ENCODE results near the gene CYP3A5.
A peak's percentile ranks its signal among the peaks of the same experiment; 100 is the strongest.
"Not testable (repeated sequence)": the region's sequence is repeated elsewhere in the genome, so short reads cannot be mapped to it uniquely, and the experiment has no call there.

Gene CYP3A5

DNA sequence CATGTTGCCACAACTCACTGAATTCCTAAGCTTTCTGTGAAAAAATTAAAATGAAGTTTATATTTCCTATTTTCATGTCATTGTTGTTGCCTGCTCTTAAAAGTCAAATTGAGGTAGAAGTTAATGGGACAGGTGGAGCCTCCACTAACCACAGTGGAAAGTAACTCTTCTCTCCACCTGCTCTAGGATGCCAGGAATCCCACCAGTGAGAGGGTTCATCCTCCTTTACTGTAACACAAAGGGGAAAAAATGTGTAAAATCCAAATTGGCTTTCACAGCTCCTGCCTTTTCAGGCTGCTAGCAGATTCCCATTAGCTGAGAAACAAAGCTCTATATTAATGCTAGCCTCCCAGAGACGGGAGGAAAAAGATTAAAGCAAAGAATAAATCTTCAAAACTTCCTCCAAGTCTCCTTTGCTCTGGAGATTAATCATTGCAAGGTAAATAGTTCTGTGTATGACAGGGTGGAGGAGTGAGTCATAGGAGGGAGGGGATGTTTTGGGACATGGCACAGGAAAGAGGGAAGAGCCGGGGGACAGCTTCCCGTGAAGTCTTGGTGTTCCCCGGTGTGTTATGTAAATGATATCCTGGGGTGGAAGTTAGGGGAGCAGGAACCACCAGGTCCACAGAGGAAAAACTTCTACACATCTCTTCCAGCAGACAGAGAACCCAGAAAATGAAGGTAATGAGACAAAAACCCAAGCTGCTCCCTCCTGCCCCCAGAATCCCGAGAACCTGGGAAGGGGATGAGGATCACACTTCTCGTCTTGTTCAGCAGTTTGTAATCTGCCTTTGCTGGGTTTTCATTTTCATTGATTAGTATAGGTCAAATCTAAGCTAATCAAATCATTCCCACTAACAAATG lies 19.3 kb upstream of the CYP3A5 start:
- not testable (repeated sequence) for H3K4me3 ChIP-seq (ENCODE audit: low read length); H3K4me1 ChIP-seq (ENCODE audit: control insufficient read depth, low read depth, low read length); H3K36me3 ChIP-seq (ENCODE audit: control insufficient read depth, low read depth, low read length); H3K27me3 ChIP-seq (ENCODE audit: control insufficient read depth, insufficient read depth, low read length); H3K27ac ChIP-seq (ENCODE audit: low read length); H3K9ac ChIP-seq (ENCODE audit: low read length); H3K9me3 ChIP-seq (ENCODE audit: control insufficient read depth, low read depth, low read length)

DNA sequence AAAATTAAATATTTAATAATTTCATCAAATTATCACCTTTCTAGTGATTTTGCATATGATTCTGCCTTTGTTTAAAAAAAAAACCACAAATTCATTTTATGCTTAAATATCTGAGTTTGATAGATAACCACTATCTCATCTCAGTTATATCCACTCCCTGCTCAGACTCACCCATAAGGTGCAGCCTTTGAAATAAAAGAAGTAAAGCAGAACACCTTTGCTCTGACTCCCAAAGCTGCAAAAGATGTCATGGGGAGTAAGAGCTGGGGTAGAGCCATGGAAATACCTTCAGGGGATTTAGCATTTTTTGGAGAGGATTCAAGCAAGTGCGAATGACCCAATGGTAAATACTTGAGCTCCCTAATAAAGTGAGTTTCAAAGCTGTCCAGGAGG lies 15.1 kb upstream of the CYP3A5 start:
- Histone ChIP-seq H3K4me1 (ENCODE audit: control insufficient read depth, low read depth, low read length) (peaks cover 13% of the 10 kb centered on the region), H3K9ac (ENCODE audit: low read length) (no peak overlapping the region), H3K4me3 (ENCODE audit: low read length) (no peak overlapping the region), H3K27me3 (ENCODE audit: control insufficient read depth, insufficient read depth, low read length) (no peaks in the 10 kb centered on the region), H3K9me3 (ENCODE audit: control insufficient read depth, low read depth, low read length) (no peaks in the 10 kb centered on the region), H3K27ac (ENCODE audit: low read length) (no peak overlapping the region), H3K36me3 (ENCODE audit: control insufficient read depth, low read depth, low read length) (no peaks in the 10 kb centered on the region)

DNA sequence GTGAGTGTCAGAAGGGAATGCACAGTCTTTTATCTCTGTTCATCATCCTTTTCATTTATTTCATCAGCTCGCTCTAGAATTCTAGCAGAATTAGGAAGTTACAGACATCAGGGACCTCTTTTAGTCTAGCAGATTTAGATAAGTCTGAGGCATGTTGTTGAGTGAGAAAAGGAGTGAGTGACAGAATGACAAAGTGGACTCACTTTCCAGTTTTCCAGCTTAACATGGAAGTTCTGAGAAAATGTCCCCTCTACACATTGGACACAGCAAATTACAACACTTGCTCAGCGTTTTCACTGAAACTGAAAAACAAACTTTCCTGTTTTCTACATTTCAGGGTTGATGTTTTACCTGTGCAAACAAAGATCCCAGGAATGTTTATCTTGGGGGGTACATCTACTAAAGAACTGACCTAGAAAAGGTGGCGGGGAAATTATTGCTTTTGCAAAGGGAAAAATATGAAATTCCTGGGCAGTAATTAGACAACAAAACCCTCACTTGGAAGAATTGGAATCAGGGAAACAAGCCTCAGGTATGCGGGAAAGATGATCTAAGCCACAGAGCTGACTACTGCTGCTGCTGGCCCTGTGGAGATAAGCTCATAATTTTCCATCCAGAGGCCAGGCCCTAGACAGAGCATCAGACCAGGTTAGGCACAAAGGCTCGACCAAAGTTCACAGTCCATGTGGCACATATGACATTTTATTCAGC lies 14.6 kb upstream of the CYP3A5 start:
- H3K27ac ChIP-seq (ENCODE audit: low read length): no peak overlapping the region
- no peaks in the 10 kb centered on the region for H3K36me3 ChIP-seq (ENCODE audit: control insufficient read depth, low read depth, low read length)
- no peak overlapping the region for H3K4me3 ChIP-seq (ENCODE audit: low read length)
- H3K9me3 ChIP-seq (ENCODE audit: control insufficient read depth, low read depth, low read length): no peaks in the 10 kb centered on the region
- H3K9ac ChIP-seq (ENCODE audit: low read length): no peak overlapping the region
- H3K4me1 ChIP-seq (ENCODE audit: control insufficient read depth, low read depth, low read length): peaks cover 13% of the 10 kb centered on the region
- no peaks in the 10 kb centered on the region for H3K27me3 ChIP-seq (ENCODE audit: control insufficient read depth, insufficient read depth, low read length)

DNA sequence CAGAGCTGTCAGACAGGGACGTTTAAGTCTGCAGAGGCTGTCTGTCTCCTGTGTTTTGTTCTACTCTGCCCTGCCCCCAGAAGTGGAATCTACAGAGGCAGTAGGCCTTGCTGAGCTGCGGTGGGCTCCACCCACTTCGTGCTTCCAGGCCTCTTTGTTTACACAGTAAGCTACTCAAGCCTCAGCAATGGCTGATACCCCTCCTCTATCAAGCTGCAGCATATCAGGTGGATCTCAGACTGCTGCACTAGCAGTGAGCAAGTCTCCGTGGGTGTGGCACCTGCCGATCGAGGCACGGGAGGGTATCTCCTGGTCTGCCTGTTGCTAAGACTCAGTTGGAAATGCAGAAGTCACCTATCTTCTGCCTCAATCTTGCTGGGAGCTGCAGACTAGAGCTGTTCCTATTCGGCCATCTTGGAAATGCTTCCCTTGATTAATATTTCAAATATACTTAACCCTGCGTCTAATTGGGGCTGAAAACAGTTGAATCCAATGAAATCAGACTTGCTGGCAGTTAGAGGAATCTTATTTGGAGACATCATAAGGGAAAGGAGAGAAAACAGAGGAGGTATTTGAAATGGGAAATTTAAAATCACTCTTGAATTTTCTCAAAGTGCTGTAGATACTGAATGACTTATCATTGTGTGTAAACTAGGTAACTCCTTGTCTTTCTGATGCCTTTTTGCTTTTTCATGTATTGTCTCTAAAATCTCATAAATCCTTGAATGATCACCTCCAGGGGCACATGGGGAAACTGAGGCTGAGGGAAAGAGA lies 13.8 kb upstream of the CYP3A5 start:
- Histone ChIP-seq H3K9me3 (ENCODE audit: control insufficient read depth, low read depth, low read length) (no peaks in the 10 kb centered on the region), H3K27me3 (ENCODE audit: control insufficient read depth, insufficient read depth, low read length) (no peaks in the 10 kb centered on the region), H3K36me3 (ENCODE audit: control insufficient read depth, low read depth, low read length) (no peaks in the 10 kb centered on the region), H3K27ac (ENCODE audit: low read length) (peak overlapping the region; percentile 54), H3K4me1 (ENCODE audit: control insufficient read depth, low read depth, low read length) (peaks cover 13% of the 10 kb centered on the region), H3K4me3 (ENCODE audit: low read length) (peak overlapping the region; percentile 17), H3K9ac (ENCODE audit: low read length) (peak overlapping the region; percentile 10)

DNA sequence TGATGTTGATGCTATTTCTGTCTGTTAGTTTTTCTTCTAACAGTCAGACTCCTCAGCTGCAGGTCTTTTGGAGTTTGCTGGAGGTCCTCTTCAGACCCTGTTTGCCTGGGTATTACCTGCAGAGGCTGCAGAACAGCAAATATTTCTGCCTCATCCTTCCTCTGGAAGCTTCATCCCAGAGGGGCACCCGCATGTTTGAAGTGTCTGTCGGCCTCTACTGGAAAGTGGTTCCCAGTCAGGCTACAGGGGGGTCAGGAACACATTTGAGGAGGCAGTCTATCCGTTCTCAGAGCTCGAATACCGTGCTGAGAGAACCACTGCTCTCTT lies 13.3 kb upstream of the CYP3A5 start:
- Histone ChIP-seq H3K9me3 (ENCODE audit: control insufficient read depth, low read depth, low read length) (no peaks in the 10 kb centered on the region), H3K27me3 (ENCODE audit: control insufficient read depth, insufficient read depth, low read length) (no peaks in the 10 kb centered on the region), H3K27ac (ENCODE audit: low read length) (peak overlapping the region; percentile 54), H3K36me3 (ENCODE audit: control insufficient read depth, low read depth, low read length) (no peaks in the 10 kb centered on the region), H3K4me3 (ENCODE audit: low read length) (no peak overlapping the region), H3K4me1 (ENCODE audit: control insufficient read depth, low read depth, low read length) (peaks cover 13% of the 10 kb centered on the region), H3K9ac (ENCODE audit: low read length) (peak overlapping the region; percentile 10)

DNA sequence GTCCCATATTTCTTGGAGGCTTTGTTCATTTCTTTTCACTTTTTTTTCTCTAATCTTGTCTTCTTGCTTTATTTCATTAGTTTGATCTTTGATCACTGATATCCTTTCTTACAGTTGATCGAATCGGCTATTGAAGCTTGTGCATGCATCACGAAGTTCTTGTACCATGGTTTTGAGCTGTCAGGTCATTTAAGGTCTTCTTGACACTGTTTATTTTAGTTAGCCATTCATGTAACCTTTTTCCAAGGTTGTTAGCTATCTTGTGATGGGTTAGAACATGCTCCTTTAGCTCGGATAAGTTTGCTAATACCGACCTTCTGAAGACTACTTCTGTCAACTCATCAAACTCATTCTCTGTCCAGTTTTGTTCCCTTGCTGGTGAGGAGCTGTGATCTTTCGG lies 12.8 kb upstream of the CYP3A5 start:
- H3K27ac ChIP-seq (ENCODE audit: low read length); H3K36me3 ChIP-seq (ENCODE audit: control insufficient read depth, low read depth, low read length): not testable (repeated sequence)

DNA sequence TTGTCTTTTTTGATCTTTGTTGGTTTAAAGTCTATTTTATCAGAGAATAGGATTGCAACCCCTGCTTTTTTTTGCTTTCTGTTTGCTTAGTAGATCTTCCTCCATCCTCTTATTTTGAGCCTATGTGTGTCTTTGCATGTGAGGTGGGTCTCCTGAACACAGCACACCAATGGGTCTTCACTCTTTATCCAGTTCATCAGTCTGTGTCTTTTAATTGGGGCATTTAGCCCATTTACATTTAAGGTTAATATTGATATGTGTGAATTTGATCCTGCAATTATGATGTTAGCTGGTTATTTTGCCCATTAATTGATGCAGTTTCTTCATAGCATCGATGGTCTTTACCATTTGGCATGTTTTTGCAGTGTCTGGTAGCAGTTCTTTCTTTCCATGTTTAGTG lies 11.9 kb upstream of the CYP3A5 start:
- not testable (repeated sequence) for H3K9me3 ChIP-seq (ENCODE audit: control insufficient read depth, low read depth, low read length); H3K36me3 ChIP-seq (ENCODE audit: control insufficient read depth, low read depth, low read length); H3K9ac ChIP-seq (ENCODE audit: low read length); H3K27me3 ChIP-seq (ENCODE audit: control insufficient read depth, insufficient read depth, low read length); H3K27ac ChIP-seq (ENCODE audit: low read length); H3K4me3 ChIP-seq (ENCODE audit: low read length)
- peaks cover 13% of the 10 kb centered on the region for H3K4me1 ChIP-seq (ENCODE audit: control insufficient read depth, low read depth, low read length)

More for the DNA sequence above, 12.8 kb upstream of the CYP3A5 start:
- not testable (repeated sequence) for H3K27me3 ChIP-seq (ENCODE audit: control insufficient read depth, insufficient read depth, low read length); H3K4me3 ChIP-seq (ENCODE audit: low read length); H3K9ac ChIP-seq (ENCODE audit: low read length); H3K9me3 ChIP-seq (ENCODE audit: control insufficient read depth, low read depth, low read length)
- peaks cover 13% of the 10 kb centered on the region for H3K4me1 ChIP-seq (ENCODE audit: control insufficient read depth, low read depth, low read length)

DNA sequence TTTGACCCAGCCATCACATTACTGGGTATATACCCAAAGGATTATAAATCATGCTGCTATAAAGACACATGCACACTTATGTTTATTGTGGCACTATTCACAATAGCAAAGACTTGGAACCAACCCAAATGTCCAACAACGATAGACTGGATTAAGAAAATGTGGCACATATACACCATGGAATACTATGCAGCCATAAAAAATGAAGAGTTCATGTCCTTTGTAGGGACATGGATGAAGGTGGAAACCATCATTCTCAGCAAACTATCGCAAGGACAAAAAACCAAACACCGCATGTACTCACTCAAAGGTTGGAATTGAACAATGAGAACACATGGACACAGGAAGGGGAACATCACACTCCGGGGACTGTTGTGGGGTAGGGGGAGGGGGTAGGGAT lies 11.1 kb upstream of the CYP3A5 start:
- H3K27me3 ChIP-seq (ENCODE audit: control insufficient read depth, insufficient read depth, low read length); H3K9ac ChIP-seq (ENCODE audit: low read length); H3K36me3 ChIP-seq (ENCODE audit: control insufficient read depth, low read depth, low read length); H3K9me3 ChIP-seq (ENCODE audit: control insufficient read depth, low read depth, low read length); H3K4me3 ChIP-seq (ENCODE audit: low read length); H3K27ac ChIP-seq (ENCODE audit: low read length): not testable (repeated sequence)
- H3K4me1 ChIP-seq (ENCODE audit: control insufficient read depth, low read depth, low read length): peaks cover 13% of the 10 kb centered on the region

DNA sequence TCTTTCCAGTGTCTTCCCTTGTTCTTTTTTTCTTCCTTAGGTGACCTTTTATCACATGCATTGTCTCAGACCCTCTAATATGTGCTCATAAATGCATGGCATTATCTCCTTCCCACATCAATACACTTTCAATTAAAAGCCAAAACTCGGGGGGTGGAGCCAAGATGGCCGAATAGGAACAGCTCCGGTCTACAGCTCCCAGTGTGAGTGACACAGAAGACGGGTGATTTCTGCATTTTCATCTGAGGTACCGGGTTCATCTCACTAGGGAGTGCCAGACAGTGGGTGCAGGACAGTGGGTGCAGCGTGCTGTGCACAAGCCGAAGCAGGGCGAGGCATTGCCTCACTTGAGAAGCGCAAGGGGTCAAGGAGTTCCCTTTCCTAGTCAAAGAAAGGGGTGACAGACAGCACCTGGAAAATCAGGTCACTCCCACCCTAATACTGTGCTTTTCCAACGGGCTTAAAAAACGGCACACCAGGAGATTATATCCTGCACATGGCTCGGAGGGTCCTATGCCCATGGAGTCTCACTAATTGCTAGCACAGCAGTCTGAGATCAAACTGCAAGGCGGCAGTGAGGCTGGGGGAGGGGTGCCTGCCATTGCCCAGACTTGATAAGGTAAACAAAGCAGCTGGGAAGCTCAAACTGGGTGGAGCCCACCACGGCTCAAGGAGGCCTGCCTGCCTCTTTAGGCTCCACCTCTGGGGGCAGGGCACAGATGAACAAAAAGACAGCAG lies 6.2 kb upstream of the CYP3A5 start:
- not testable (repeated sequence) for H3K36me3 ChIP-seq (ENCODE audit: control insufficient read depth, low read depth, low read length); H3K9me3 ChIP-seq (ENCODE audit: control insufficient read depth, low read depth, low read length); H3K27ac ChIP-seq (ENCODE audit: low read length); H3K27me3 ChIP-seq (ENCODE audit: control insufficient read depth, insufficient read depth, low read length); H3K4me1 ChIP-seq (ENCODE audit: control insufficient read depth, low read depth, low read length); H3K4me3 ChIP-seq (ENCODE audit: low read length); H3K9ac ChIP-seq (ENCODE audit: low read length)

DNA sequence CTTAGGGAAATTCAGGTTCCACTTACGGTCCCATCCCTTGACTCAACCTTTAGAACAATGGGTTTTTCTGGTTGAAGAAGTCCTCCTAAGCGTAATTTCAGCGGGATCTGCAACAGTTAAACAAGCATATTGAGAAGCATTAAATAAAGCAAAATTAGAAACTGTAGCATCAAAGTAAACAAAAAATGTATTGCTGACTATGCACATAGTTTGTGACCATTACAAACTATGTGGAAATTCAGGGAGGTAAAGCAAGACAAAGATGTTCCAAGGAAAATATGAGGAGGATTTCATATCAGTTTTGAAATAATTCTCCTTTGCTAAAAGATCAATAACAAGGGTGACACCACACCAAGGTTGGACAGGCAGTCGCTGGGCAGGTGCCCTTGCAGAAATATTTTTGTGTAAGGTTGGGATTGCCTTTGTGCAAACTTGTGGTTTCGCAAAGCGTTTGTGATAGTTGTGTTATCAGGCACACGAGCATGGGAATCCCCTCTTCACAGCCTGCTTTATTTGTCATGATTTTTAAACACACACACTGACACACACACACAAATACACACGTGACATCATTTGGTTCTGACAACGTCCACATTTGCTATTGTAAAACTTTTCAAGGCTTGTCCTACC lies 5.4 kb upstream of the CYP3A5 start:
- no peak overlapping the region for H3K27ac ChIP-seq (ENCODE audit: low read length)
- no peaks in the 10 kb centered on the region for H3K4me1 ChIP-seq (ENCODE audit: control insufficient read depth, low read depth, low read length)
- no peaks in the 10 kb centered on the region for H3K27me3 ChIP-seq (ENCODE audit: control insufficient read depth, insufficient read depth, low read length)
- no peaks in the 10 kb centered on the region for H3K9me3 ChIP-seq (ENCODE audit: control insufficient read depth, low read depth, low read length)
- no peak overlapping the region for H3K9ac ChIP-seq (ENCODE audit: low read length)
- no peak overlapping the region for H3K4me3 ChIP-seq (ENCODE audit: low read length)
- H3K36me3 ChIP-seq (ENCODE audit: control insufficient read depth, low read depth, low read length): no peaks in the 10 kb centered on the region

DNA sequence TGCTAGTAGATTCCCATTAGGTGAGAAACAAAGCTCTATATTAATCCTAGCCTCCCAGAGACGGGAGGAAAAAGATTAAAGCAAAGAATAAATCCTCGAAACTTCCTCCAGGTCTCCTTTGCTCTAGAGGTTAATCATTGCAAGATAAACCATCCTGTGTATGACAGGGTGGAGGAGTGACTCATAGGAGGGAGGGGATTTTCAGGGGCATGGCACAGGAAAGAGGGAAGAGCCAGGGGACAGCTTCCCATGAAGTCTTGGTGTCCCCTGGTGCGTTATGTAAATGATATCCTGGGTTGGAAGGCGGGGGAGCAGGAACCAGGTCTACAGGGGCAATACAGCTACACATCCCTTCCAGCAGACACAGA lies 780 bp downstream of the CYP3A5 start:
- Histone ChIP-seq H3K27me3 (ENCODE audit: control insufficient read depth, insufficient read depth, low read length) (no peaks in the 10 kb centered on the region), H3K27ac (ENCODE audit: low read length) (no peak overlapping the region), H3K9me3 (ENCODE audit: control insufficient read depth, low read depth, low read length) (no peaks in the 10 kb centered on the region), H3K36me3 (ENCODE audit: control insufficient read depth, low read depth, low read length) (no peaks in the 10 kb centered on the region), H3K9ac (ENCODE audit: low read length) (no peak overlapping the region), H3K4me1 (ENCODE audit: control insufficient read depth, low read depth, low read length) (no peaks in the 10 kb centered on the region), H3K4me3 (ENCODE audit: low read length) (no peak overlapping the region)
